ENCODE data around the gene PRPF19.
"Not testable (repeated sequence)": the region's sequence is repeated elsewhere in the genome, so short reads cannot be mapped to it uniquely, and the experiment has no call there.

The PRPF19 gene

DNA sequence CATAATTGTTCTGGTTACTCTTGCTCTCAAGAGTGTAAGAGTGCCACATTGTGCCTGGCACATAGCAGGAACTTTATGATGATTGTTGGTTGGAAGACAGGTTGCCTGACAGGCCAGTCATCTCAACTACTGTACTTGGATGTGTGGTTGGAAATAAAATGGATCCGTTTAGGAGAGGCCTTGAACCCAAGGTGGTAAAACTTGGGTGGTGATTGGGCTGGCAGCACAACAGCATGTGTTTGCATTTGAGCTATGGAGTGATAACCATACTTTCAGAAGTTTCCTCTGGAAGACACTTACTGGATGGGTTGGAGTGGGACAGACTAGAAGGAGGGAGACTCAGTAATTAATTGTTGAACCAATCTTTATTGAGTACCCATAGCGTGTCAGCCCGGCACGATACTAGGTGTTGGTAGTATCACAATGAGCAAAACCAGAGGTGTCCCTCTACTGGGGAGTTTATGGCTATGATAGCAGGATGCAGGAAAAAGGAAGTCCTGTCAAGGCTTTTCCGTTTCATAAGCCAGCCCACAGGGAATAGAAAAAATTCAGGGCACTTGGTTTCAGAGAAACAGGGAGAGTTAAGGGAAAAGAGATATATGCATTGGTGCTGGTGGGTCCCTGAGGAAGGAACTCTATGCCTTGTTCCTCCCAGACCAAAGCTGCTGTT lies 4.5 kb upstream of the PRPF19 start:
- no peak overlapping the region for H3K4me3 ChIP-seq (ENCODE audit: low read depth, low read length)
- peak; percentile 73 for DNase-seq (ENCODE audit: low read depth)
- TF ChIP-seq, protein P1, sequence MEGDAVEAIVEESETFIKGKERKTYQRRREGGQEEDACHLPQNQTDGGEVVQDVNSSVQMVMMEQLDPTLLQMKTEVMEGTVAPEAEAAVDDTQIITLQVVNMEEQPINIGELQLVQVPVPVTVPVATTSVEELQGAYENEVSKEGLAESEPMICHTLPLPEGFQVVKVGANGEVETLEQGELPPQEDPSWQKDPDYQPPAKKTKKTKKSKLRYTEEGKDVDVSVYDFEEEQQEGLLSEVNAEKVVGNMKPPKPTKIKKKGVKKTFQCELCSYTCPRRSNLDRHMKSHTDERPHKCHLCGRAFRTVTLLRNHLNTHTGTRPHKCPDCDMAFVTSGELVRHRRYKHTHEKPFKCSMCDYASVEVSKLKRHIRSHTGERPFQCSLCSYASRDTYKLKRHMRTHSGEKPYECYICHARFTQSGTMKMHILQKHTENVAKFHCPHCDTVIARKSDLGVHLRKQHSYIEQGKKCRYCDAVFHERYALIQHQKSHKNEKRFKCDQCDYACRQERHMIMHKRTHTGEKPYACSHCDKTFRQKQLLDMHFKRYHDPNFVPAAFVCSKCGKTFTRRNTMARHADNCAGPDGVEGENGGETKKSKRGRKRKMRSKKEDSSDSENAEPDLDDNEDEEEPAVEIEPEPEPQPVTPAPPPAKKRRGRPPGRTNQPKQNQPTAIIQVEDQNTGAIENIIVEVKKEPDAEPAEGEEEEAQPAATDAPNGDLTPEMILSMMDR (IDR thresholded peaks at IDR 0.05; ENCODE audit: insufficient read depth, low read depth, low read length, missing control alignments): peak; percentile 15

DNA sequence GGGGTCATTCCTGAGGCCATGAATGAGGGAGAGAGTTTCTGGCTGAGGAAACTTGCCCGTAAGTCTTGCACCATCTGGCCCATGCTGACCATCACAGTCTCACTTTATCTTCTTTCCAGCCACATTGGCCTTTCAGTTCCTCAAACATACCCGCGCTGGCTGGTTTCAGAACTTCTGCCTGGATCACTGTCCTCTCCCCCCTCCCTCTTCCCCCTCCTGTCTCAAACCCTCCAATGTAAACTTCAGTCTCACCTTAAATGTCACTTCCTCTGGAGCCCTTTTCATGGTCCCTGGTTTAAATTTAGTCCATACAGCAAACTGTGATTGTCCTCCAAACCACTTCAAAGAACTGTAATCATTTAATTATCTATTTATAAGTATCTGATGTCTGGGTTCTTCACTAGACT lies 3.9 kb upstream of the PRPF19 start:
- DNase-seq (ENCODE audit: low read depth): peak; percentile 96
- TF ChIP-seq, protein P1 (IDR thresholded peaks at IDR 0.05; ENCODE audit: insufficient read depth, low read depth, low read length, missing control alignments): no peak
- no peak overlapping the region for H3K4me3 ChIP-seq (ENCODE audit: low read depth, low read length)

DNA sequence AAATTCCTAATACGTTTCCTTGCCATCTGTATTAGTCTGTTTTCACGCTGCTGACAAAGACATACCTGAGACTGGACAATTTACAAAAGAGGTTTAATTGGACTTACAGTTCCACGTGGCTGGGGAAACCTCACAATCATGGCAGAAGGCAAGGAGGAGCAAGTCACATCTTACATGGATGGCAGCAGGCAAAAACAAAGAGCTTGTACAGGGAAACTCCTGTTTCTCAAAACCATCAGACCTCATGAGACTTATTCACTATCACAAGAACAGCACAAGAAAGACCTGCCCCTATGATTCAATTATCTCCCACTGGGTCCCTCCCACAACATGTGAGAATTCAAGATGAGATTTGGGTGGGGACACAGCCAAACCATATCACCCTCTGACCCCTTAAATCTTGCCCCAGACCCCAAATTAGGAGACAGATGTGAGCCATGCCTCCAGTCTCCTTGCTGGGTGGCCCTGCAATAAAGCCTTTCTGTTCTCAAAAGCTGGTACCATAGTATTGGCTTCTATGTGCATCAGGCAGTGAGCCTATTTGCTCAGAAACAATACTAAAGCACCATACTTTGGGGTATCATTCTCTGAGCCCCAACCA lies 3.4 kb upstream of the PRPF19 start:
- H3K4me3 ChIP-seq (ENCODE audit: low read depth, low read length): not testable (repeated sequence)
- DNase-seq (ENCODE audit: low read depth): peak; percentile 39

DNA sequence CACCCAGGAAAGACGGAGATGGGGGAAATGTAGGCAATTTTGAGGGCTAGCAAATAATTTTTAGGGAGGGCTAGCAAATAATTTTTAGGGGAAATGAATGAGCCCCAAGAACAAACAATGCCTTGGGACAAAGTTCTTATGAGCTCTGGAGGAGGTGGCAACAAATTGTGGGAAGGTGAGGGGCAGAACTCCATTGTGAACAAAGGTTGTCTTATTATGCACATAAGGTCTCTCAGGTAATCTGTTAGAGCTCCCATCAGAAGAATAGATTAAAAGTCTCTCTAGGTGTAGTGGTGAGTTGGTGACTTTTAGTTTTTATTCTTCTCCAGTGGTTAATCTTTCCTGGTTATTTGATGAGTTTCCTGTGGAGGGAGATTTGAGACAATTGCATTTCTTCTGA lies 2.4 kb upstream of the PRPF19 start:
- H3K4me3 ChIP-seq (ENCODE audit: low read depth, low read length): no peak overlapping the region
- TF ChIP-seq, protein P1 (IDR thresholded peaks at IDR 0.05; ENCODE audit: insufficient read depth, low read depth, low read length, missing control alignments): no peak
- DNase-seq (ENCODE audit: low read depth): no peak

DNA sequence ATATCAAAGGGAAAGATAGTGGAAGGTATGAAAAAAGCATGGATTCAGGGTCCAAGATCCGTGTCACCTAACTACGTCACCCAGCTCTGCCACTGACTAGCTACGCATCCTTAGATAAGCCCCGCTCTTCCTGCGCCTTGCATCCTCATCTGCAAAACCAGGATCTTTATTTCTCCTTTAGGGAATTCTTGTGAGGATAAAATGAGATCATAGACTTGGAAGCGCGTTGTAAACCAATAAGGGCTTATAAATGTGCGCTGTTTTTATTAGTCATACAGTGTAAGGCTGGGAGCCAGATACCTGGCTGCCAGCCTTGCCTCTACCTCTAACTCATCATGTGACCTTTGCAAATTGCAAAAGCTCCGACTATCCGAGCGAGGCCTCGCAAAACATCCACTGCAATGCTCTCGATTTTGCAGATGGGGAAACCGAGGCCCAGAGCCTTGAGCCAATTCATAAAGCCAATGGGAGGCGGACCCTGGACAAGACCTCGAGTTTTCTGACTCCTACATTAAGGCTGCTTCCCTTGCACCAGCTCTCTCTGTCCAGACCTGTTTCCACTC lies 753 bp downstream of the PRPF19 start:
- TF ChIP-seq, protein P1 (IDR thresholded peaks at IDR 0.05; ENCODE audit: insufficient read depth, low read depth, low read length, missing control alignments): no peak
- H3K4me3 ChIP-seq (ENCODE audit: low read depth, low read length): peak overlapping the region; percentile 74
- DNase-seq (ENCODE audit: low read depth): no peak

DNA sequence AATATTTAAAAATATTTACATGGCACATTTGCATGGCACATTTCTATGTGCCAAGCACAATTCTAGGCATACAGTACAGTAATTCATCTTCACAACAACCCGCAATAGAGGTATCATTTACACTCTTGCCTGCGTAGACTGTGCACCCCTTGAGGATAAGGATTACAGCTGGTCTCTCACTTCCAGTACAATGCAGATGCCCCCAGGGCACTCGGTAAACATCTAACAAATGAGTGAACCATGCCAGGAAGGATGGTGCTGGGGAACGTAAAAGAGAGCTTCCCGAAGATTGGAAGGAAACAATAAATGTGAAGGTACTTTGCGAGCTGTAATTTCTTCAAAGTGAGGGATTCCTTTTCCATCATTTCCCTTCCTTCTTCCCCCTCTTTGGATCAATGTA lies 1.3 kb downstream of the PRPF19 start:
- TF ChIP-seq, protein P1 (IDR thresholded peaks at IDR 0.05; ENCODE audit: insufficient read depth, low read depth, low read length, missing control alignments): no peak
- H3K4me3 ChIP-seq (ENCODE audit: low read depth, low read length): peak overlapping the region; percentile 74
- no peak for DNase-seq (ENCODE audit: low read depth)

DNA sequence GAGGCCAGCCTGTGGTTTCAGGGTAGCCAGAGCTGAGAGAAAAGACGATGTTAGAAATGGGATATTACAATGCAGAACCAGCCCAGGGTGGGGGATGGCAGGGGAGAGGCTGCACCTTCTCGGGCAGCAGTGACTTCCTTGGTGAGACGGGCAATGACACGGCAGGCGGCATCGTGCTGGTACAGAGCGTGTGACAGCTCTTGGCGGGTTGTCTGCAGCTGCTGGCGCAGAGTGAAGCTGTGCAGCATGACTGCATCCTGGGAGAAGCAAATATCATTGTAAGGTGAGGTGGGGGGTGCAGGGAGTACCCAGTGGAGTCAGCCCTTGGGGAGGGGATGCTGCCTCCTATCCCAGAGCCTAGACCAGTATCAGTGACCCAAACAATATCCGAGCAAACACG lies 3.8 kb downstream of the PRPF19 start:
- no peak overlapping the region for H3K4me3 ChIP-seq (ENCODE audit: low read depth, low read length)
- TF ChIP-seq, protein P1 (IDR thresholded peaks at IDR 0.05; ENCODE audit: insufficient read depth, low read depth, low read length, missing control alignments): no peak
- DNase-seq (ENCODE audit: low read depth): no peak

Data from GM12865 (cell line).